HG03060 (cell line): ENCODE results near the gene RGS8.

Experiments
- ATAC-seq: cut with Tn5 transposase; IDR thresholded peaks from one replicate; pipeline ENCODE4 v1.9.1; 2021; ENCODE audit warnings: low read depth, moderate number of reproducible peaks; ENCODE audit not compliant: unreplicated experiment

Gene RGS8

GRCh38 chr1:182684116-182684828, at the start of gene RGS8:
TSS of gene RGS8 (minus strand) at chr1:182684587. CDS start at chr1:182669649, 14,938 bp downstream.
- ATAC-seq: no peak

GRCh38 chr1:182731852-182732575, 47.6 kb upstream of the RGS8 start:
- no peak for ATAC-seq

DNA sequence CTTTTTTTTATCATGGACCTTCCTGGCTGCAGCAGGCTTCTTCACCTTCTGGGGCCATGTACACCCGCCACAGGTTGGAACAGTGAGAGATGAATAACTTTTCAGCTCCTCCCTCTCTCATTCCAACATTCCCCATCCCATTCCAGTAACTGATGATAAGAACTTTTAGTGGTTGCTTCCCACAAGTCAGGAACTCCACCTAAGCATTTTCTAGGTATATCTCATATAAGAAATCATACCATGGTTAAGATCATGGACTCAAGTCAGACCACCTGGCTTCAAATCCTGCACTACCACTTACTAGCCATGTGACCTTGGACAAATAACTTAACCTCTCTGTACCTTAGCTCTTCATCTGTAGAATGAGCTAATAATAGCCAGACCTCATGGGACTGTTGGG, 42.5 kb upstream of the RGS8 start:
- ATAC-seq: no peak

GRCh38 chr1:182725259-182726255, 41.2 kb upstream of the RGS8 start:
- ATAC-seq: no peak

- ATAC-seq: no peak
These were observed 39.8 kb upstream of the RGS8 start for GRCh38 chr1:182724215-182724614.

- no peak for ATAC-seq
These were observed 38.8 kb upstream of the RGS8 start for GRCh38 chr1:182723200-182723599.

DNA sequence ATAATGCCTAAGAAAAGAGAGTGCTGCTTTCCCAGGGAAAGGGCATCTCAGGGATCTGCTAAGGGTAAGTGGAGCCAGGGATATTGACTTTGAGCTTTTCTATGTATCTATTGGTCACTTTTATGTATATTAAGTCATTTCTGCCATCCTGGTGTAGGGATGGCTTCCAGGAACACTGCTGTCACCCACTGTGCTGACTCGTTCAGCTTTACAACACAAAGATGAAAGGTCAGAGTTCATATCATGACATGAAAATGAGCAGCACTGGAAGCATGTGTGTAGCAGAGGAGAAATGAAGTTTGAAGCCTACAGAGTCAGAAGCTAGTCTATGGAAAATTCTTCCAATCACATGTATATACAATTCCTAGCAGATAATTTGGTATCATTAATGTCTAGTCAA, 37.1 kb upstream of the RGS8 start:
- ATAC-seq: no peak

- ATAC-seq: no peak
These were observed 36.1 kb upstream of the RGS8 start for GRCh38 chr1:182720463-182720862.

GRCh38 chr1:182719553-182719952, 35.2 kb upstream of the RGS8 start:
- ATAC-seq: no peak

GRCh38 chr1:182718311-182718710, 33.9 kb upstream of the RGS8 start:
- no peak for ATAC-seq

DNA sequence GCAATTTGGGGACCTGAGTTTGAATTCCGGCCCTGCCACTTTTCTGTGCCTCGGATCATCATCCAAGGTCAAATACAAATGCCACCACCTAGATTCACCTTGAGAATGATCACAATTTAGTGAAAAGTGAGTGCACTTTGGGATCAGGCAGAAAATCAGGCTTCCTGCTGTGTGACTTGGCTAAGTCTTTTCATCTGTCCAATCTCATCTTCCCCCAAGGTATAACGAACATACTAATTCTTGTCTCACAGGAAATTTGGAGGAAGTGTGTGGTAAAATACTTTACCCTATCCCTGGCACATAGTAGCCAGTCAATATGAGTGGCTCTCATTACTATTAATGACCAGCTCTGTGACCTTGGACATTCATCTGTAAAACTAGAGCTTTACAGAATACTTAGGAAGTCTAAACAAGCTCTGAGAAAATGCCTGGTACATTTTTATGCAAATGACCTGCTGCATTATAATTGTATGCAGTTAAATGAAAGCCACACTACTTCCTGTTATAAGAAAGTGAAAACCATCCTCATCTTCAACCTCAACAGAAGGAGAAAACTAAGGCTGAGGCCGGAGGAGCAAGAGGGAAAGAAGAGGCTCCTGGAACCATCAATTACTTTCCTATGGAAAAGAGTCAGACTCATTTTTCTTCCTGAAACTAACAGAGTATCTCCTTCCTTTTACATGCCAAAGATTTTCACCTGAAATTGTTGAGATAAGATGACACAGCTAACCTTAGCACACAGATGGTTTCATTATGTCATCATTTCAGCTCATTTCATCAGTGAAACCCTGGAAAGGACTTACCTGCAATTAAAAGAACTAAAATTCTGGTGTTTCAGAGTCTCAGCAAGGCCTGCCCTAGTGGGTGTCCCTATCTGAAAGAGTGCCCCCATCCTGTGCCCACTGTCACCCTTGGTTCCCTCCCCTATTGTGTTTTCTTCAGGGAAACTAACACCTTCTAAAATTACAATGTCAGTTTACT, 32.6 kb upstream of the RGS8 start:
- ATAC-seq: no peak

GRCh38 chr1:182715531-182715930, 31.1 kb upstream of the RGS8 start:
- no peak for ATAC-seq

GRCh38 chr1:182714546-182714945, 30.2 kb upstream of the RGS8 start:
- ATAC-seq: no peak

- ATAC-seq: no peak
These were observed 29.6 kb upstream of the RGS8 start for GRCh38 chr1:182713939-182714338.

GRCh38 chr1:182713492-182713891, 29.1 kb upstream of the RGS8 start:
- ATAC-seq: no peak

GRCh38 chr1:182709855-182710254, 25.5 kb upstream of the RGS8 start:
- no peak for ATAC-seq

DNA sequence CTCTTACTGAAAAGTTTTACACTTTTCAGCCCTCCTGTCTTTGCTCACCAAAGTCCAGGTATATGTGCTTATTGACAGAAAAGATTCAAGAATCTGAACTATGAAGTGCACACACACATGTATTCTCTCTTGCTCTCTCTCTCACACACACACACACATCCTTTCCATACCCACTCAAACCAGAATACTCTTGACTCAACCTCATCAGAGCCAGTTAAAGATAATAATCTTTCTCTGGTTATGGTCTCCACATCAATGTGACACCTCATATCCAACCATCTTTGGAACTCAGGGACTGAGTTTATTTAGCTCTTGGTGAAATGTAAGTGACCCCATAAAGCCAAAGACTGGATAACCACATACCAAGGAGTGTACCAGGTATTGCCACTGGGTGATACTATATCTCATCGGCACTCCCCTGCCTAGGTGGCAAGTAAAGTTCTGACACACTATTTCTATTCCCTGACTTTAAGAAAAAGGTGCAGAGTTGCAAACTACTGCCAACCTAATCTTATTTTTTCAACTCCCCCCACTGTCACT, 24.9 kb upstream of the RGS8 start:
- no peak for ATAC-seq

DNA sequence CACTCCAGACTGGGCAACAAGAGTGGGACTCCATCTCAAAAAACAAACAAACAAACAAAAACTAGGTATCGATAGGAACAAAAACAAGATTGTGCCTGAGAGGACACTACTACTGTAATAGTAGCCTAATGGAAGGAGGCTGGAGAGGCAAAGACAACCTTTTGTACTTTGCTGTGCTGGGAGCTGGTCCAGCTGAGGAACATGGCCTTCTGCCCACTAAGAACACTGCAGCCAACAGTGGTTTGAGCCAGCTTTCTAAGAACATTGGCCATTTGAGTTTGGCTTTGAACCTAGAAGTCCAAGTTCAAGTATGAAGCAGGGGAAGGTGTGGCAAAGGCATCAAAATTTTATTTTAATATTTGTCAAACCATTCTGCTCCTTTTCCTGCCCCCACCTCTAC, 22.7 kb upstream of the RGS8 start:
- ATAC-seq: no peak

DNA sequence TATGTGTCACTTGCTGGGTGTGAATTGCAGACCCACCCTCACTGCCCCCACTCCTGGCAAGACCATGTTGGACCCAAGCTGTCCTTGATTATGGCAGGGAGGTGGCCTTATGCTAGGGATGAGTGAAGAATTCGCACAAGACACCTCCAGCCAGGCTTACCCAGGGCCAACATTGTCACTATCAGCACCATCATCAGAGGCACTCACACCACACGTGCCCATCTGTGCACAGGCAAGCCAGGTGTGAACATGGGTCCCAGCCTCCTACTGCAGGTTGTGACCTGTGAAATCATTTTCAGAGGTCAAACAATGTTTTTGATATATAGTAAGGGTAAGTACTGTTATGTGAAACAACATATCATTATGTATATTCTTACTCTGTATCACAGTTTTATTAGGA, 20.3 kb upstream of the RGS8 start:
- ATAC-seq: no peak

- ATAC-seq: no peak
These were observed 19.2 kb upstream of the RGS8 start for GRCh38 chr1:182703539-182703938.
